Lower lobe of right lung (tissue), 2 donors: Measurements from ENCODE around the gene SMIM10L2A. TPM values are rescaled to one million over a fixed set of nuclear protein-coding genes. Genes with fewer than 3 reads are reported as not detected.

Experiments used
- ATAC-seq, 2 donors: fragments of 200-7000 bp; cut with Tn5 transposase; one replicate each; pipeline ENCODE4 v1.9.1; 2020 to 2022; ENCODE audit warnings: mild to moderate bottlenecking in 2 of 2, moderate library complexity in 2 of 2
- DNase-seq: peaks from one replicate; pipeline ENCODE4 v3.0.0-alpha.2; 2020
- H3K27ac ChIP-seq: fragments of 200-600 bp; one replicate; pipeline ENCODE4 v1.8.0; 2022
- H3K27me3 ChIP-seq: fragments of 200-600 bp; one replicate; pipeline ENCODE4 v1.8.0; 2022; ENCODE audit warnings: low read depth
- H3K36me3 ChIP-seq: fragments of 200-600 bp; one replicate; pipeline ENCODE4 v1.8.0; 2022; ENCODE audit warnings: mild to moderate bottlenecking
- H3K4me1 ChIP-seq: fragments of 200-600 bp; one replicate; pipeline ENCODE4 v1.8.0; 2022
- H3K4me3 ChIP-seq: fragments of 200-600 bp; one replicate; pipeline ENCODE4 v1.8.0; 2022; ENCODE audit warnings: mild to moderate bottlenecking
- H3K9me3 ChIP-seq: fragments of 200-600 bp; one replicate; pipeline ENCODE4 v1.8.0; 2022
- CTCF ChIP-seq: fragments of 200-600 bp; IDR thresholded peaks from one replicate; pipeline ENCODE4 v1.8.0; 2022; ENCODE audit warnings: antibody characterized with exemption, mild to moderate bottlenecking
- intact Hi-C: fragments of 100-400 bp; cut with DNase I; formaldehyde crosslinking; loops from one replicate; pipeline ENCODE4 v1.11.0; 2022
- total RNA-seq: library from RNA; stranded (reverse); fragmentation: NEBNext Ultra II Directional; extraction: Animal tissue kit (Norgen Biotek cat#: 25700); gene quantifications from one replicate; pipeline ENCODE4 v1.2.1, GENCODE V29; 2021
- donor health status: DM: no; HTN: yes; CAD: no; lungs with severe emphysema.

SMIM10L2A gene
- total RNA-seq, 1 donor from 2014 or later: 1.7 TPM

- Histone ChIP-seq H3K4me3 (no peak overlapping the region), H3K27ac (no peak overlapping the region), H3K27me3 (no peaks in the 10 kb centered on the region), H3K9me3 (no peaks in the 10 kb centered on the region), H3K36me3 (no peaks in the 10 kb centered on the region), H3K4me1 (no peaks in the 10 kb centered on the region)
- intact Hi-C loops: no loop called here
- TF ChIP-seq CTCF: no peak
- DNase-seq (no peak), ATAC-seq (no peak)
These were observed 14.7 kb downstream of the SMIM10L2A start for GRCh38 chrX:135436456-135436855.

GRCh38 chrX:135436966-135437866 is 15.5 kb downstream of the SMIM10L2A start:
- intact Hi-C loops: no loop called here
- Histone ChIP-seq H3K36me3 (no peaks in the 10 kb centered on the region), H3K4me1 (no peaks in the 10 kb centered on the region), H3K27me3 (no peaks in the 10 kb centered on the region), H3K4me3 (no peak overlapping the region), H3K27ac (no peak overlapping the region), H3K9me3 (no peaks in the 10 kb centered on the region)
- DNase-seq (no peak), ATAC-seq (no peak)
- TF ChIP-seq CTCF: no peak

DNA sequence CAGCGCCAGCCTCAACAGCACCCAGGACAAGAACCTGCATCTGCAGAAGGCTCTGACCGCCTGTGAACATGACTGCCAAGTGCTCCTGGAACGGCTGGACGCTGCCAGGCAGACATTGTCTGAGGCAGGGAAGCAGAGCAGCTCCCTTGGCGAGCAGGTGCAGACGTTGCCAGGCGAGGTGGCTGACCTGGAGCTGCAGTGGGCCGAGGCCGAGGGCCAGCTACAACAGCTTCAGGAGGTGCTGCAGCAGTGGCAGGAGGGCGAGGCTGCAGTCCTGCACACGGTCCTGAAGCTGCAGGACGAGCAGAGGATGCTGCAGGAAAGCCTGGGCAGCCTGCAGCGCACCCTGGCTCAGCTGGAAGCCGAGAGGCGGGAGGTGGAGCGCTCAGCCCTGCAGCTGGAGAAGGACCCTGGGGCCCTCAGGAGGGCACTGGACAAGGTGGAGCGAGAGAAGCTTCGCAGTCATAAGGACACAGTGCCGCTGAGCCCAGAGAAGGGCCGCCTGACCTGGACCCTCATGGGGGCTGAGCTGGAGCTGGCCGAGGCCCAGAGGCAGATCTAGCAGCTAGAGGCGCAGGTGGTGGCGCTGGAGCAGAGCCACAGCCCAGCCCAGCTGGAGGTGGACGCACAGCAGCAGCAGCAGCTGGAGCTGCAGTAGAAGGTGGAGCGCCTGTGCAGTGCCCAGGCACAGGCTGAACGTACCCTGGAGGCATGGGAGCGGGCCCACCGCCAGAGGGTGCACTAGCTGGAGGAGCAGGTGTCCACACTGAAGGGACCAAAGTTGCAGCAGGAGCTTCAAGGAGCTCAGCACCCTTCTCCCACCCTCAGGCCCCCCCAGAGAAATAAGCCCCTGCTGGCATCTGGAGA is 16.4 kb downstream of the SMIM10L2A start:
- intact Hi-C loops: no loop called here
- H3K4me3 ChIP-seq: no peak overlapping the region
- no peaks in the 10 kb centered on the region for H3K4me1 ChIP-seq
- TF ChIP-seq CTCF: no peak
- H3K27me3 ChIP-seq: no peaks in the 10 kb centered on the region
- no peak overlapping the region for H3K27ac ChIP-seq
- H3K36me3 ChIP-seq: no peaks in the 10 kb centered on the region
- peak in 1 of 2 donors; percentile 12 for ATAC-seq
- H3K9me3 ChIP-seq: no peaks in the 10 kb centered on the region
- no peak for DNase-seq

GRCh38 chrX:135438734-135439043 is 16.9 kb downstream of the SMIM10L2A start:
- no peak for TF ChIP-seq CTCF
- H3K27ac ChIP-seq: no peak overlapping the region
- H3K4me1 ChIP-seq: no peaks in the 10 kb centered on the region
- H3K36me3 ChIP-seq: no peaks in the 10 kb centered on the region
- DNase-seq: no peak
- no peaks in the 10 kb centered on the region for H3K27me3 ChIP-seq
- intact Hi-C loops: no loop called here
- H3K4me3 ChIP-seq: no peak overlapping the region
- ATAC-seq: no peak
- no peaks in the 10 kb centered on the region for H3K9me3 ChIP-seq

GRCh38 chrX:135449637-135450550 is 28.1 kb downstream of the SMIM10L2A start:
- Histone ChIP-seq H3K27ac (no peak overlapping the region), H3K4me1 (no peaks in the 10 kb centered on the region), H3K4me3 (no peak overlapping the region), H3K27me3 (no peaks in the 10 kb centered on the region), H3K9me3 (no peaks in the 10 kb centered on the region), H3K36me3 (no peaks in the 10 kb centered on the region)
- DNase-seq: no peak
- intact Hi-C loops: no loop called here
- ATAC-seq: peak in 1 of 2 donors; percentile 14
- no peak for TF ChIP-seq CTCF
